Epithelial cell of esophagus (primary cell): ENCODE measurements around the gene GNG11.
"Not testable (repeated sequence)": the region's sequence is repeated elsewhere in the genome, so short reads cannot be mapped to it uniquely, and the experiment has no call there.

ENCODE experiments used
- DNase-seq: peaks from one replicate; pipeline ENCODE4 v3.0.0; 2010; ENCODE audit warnings: low read depth
- H3K4me3 ChIP-seq: 2 replicates; pipeline ENCODE4 v1.5.1; 2011; ENCODE audit warnings: mild to moderate bottlenecking, low read length, control low read depth
- TF ChIP-seq, protein P1 (sequence below): IDR thresholded peaks from 2 replicates; pipeline ENCODE4 v1.5.1; 2011; ENCODE audit warnings: low read depth, mild to moderate bottlenecking, low read length, control low read depth, inconsistent platforms; ENCODE audit not compliant: insufficient read depth; ENCODE audit errors: missing control alignments

The GNG11 gene

DNA sequence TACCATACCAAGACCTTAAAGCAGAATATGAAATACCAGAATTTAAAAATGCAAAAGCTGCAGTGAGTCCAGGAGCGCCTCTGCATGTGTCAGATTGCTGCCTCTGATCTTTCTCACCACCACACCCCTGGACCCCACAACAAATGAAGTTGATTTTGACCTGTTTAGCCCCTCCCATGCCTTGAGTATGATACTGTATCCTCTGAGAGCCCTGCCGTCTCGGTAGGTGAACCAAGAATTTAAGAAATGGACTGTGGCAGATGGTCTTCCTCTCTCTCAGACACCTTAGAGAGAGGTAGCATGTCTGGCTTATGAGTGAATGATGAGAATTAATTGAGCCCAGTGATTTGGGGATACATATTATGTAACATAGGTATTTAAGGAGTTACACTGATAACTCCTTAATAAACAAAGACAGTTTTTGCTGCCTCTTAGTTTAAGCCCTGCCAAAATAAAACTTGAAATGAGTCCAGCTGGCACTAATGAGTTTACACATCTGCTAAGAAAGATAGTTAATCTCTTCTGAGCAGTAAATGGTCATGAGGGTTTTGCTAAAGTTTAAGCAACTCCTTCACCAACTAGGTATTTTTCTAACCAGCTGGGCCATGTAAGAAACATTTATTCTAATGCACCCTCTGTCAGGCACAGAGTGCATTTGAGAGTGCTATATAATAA, 26.4 kb upstream of the GNG11 start:
- H3K4me3 ChIP-seq, result no peak overlapping the region
- TF ChIP-seq, protein P1, sequence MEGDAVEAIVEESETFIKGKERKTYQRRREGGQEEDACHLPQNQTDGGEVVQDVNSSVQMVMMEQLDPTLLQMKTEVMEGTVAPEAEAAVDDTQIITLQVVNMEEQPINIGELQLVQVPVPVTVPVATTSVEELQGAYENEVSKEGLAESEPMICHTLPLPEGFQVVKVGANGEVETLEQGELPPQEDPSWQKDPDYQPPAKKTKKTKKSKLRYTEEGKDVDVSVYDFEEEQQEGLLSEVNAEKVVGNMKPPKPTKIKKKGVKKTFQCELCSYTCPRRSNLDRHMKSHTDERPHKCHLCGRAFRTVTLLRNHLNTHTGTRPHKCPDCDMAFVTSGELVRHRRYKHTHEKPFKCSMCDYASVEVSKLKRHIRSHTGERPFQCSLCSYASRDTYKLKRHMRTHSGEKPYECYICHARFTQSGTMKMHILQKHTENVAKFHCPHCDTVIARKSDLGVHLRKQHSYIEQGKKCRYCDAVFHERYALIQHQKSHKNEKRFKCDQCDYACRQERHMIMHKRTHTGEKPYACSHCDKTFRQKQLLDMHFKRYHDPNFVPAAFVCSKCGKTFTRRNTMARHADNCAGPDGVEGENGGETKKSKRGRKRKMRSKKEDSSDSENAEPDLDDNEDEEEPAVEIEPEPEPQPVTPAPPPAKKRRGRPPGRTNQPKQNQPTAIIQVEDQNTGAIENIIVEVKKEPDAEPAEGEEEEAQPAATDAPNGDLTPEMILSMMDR, result no peak
- no peak for DNase-seq

DNA sequence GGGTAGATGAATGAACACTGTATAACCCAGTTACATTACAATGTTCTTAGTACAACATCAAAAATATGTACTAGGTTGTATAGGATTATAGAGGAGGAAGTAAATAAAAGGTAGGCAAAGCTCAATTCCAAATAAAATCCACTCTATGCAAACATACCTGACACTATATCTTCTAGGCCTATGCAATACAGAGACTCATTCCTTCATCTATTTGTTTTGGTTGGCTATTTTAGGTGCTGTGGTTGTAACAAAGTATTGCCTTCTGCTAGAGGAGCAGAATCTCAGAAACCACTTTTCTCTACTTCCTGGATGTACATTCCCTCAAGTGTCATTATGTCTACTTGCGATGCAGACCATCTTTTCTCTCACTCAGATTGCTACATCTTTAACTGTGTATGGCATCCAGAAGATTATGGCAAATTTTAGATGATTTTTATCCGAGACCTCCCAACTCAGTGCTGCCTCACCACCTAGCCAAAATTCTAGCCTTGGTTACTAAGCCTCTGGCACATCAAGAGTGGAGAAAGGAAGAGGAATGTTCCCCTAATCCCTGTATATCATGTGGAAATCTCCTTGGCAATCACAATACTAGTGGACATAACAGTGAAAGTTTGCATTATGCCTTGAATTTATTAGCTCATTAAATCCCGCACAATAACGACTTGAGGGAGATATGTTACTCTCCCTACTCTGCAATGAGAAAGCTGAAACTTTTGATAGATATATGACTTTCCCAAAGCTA, 25.5 kb upstream of the GNG11 start:
- no peak for DNase-seq
- H3K4me3 ChIP-seq, result no peak overlapping the region
- TF ChIP-seq, protein P1, result no peak

DNA sequence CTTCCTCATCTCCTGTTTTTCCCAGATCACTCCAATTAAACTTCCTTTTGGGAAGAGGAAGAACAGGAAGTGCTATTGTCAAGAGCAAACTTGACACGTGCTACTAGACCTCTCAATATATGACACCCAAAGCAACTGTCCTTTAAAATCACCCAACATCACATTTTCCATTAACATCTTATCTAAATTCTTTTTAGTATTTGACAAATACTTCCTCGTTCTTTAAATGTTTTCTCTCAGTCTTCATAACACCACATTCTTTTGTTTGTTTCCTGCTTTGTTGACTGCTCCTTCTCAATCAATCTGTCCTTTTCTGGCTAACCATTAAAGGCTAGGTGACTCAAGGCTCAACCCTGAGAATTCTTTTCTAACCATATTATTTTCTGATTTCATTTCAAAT, 23.9 kb upstream of the GNG11 start:
- TF ChIP-seq, protein P1, result no peak
- DNase-seq, result no peak
- no peak overlapping the region for H3K4me3 ChIP-seq

DNA sequence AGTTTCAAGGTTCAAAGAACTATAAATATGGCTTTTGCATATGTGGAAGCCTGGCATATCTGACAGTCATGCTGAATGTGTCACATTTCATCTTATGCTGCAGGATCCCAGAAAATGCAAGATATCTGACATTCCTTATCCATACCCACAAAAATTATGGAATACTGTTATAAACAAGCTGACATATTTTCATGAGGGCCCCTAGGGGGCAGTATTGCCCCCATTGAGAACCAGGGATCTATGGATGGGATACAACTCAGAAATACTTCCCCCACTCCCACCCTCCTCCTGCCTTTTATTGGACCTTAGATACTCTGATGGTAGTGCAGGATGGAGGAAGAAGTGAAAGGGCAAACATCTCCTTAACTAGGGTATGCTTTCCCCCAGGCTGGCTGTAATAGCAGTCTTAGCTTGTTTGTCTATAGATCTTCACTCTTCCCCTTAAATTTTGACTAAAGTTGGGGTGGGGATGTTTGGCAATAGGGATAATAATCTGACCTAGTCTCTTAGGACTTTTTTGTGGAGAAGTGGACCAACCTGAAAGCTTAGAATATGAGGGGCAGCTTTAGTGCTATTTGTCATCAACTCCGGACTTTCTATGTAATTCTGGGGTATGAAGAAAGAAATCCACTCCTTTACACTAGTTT, 18.6 kb upstream of the GNG11 start:
- H3K4me3 ChIP-seq, result no peak overlapping the region
- peak; percentile 66 for DNase-seq

DNA sequence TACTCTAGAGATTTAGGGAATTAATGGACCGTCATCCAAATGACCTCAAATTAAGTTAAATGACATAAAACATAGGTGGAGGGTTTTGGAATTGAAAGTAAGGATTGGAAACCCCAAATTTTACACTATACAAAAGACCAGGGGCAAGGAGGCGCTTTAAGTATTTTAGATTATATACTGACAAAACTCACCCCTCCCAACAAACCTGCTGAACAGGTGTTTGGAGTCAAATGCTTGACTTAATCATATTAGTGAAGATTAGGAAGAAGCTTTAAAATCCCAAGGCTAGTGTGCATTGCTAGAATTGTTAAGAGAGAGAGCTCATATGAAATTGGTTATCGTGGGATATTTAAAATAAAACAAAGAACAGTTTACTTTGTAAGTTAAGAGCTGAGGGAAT, 15.3 kb upstream of the GNG11 start, which contains the start of gene GNGT1:
Gene GNGT1, plus strand, starts transcription at position 301 of the 400 bp plus-strand sequence. CDS start 180 bp downstream, outside the sequence.
- DNase-seq, result no peak
- no peak within 1 kb of the TSS for H3K4me3 ChIP-seq
- TF ChIP-seq, protein P1, result no peak

More for the DNA sequence above, 18.6 kb upstream of the GNG11 start:
- TF ChIP-seq, protein P1, result peak; percentile 82

DNA sequence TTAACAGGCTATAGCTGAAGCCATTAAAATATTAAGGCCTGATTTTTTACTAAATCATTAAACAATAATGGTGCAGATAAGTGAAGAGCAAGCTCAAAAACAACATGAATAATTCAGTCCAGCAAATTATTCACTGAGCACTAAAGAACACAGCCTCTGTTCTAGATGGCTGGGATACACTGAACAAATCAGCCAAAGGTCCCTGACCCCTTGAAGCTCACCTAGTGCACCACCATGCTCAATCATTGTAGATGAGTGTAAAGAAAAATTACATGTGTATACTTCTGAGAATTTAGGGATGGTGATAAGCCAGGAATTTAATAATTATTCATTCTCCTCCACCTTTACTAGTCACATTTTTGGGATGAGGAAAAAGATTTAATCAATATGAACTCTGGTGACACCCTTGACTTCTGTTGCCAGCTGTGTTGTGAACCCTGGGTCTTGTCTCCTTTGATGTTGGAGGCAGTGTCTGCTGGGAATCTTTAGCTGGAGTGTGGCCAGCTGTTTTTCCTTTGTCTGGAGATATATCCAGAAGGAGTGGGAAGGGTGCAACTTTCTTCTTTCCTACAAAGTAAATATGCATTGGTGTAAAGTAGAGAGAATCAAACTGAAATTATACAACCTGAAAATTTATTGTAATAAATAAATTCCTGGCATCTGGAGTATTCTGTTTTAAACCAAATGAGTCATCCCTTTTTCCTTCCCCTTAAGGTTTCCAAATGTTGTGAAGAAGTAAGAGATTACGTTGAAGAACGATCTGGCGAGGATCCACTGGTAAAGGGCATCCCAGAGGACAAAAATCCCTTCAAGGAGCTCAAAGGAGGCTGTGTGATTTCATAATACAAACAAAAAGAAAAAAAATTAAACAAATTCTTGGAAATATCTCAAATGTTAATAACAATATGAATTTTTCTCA, 11.2 kb upstream of the GNG11 start:
- H3K4me3 ChIP-seq, result no peak overlapping the region
- no peak for DNase-seq
- TF ChIP-seq, protein P1, result no peak

DNA sequence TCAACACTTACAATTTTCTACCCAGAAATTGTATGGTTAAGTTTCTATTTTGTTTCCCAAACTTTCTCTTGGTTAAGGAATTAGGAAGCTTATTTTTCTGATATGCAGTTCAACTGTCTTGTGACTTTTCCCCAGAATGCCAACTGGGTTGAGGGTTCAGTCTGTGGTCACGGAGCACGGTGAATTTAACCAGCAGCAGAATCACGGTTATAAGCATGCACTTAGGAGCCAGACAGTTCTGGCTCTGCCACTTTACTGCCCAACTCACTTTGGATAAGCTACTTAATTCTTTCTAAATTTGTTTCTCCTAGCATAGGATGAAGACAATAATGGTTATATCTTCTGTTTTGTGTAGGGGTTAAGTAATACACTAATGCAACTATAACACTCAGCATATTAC, 10.3 kb upstream of the GNG11 start:
- not testable (repeated sequence) for H3K4me3 ChIP-seq, DNase-seq

DNA sequence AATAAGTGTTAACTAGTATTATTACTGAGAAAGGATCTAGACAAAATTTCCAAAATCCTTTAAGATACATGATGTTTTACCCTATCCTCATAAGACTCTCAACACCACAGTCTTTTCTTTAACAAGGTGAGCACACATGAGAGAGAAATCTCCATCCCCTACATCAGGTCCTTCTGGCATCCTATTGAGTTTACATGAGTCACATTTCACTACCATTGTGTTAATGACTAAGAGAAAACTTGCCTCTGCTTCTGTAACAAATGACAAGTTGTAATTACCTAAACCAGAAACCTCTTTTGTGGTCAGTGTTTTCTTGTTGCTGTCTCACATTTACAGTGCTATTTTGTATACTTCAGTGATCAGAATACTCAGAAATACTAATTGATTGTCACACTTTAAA, 9.9 kb upstream of the GNG11 start:
- peak; percentile 54 for DNase-seq
- H3K4me3 ChIP-seq, result not testable (repeated sequence)
